Tibial nerve (tissue), 4 donors: ENCODE data around the gene CD247.

Experiments
- EP300 ChIP-seq, 2 donors: sonication (generic); formaldehyde crosslinking; IDR thresholded peaks; one replicate each; pipeline ENCODE4 v1.6.1; 2017; ENCODE audit warnings: antibody characterized with exemption in 2 of 2, mild to moderate bottlenecking in 1 of 2
- POLR2A ChIP-seq, 2 donors: fragments of 450-650 bp; IDR thresholded peaks; one replicate each; pipeline ENCODE4 v1.6.1; 2017; ENCODE audit warnings: antibody characterized with exemption in 2 of 2, mild to moderate bottlenecking in 2 of 2, moderate library complexity in 2 of 2
- TF ChIP-seq, protein P1 (sequence below), 5 experiments: fragments of 200-600 bp in 3 of 5; fragments of 450-650 bp in 2 of 5; sonication (generic) in 3 of 5; IDR thresholded peaks; one replicate each; pipeline ENCODE4 v1.5.1; 2016 to 2019; ENCODE audit warnings: antibody characterized with exemption in 5 of 5, mild to moderate bottlenecking in 3 of 5, moderate library complexity in 2 of 5

DNA sequence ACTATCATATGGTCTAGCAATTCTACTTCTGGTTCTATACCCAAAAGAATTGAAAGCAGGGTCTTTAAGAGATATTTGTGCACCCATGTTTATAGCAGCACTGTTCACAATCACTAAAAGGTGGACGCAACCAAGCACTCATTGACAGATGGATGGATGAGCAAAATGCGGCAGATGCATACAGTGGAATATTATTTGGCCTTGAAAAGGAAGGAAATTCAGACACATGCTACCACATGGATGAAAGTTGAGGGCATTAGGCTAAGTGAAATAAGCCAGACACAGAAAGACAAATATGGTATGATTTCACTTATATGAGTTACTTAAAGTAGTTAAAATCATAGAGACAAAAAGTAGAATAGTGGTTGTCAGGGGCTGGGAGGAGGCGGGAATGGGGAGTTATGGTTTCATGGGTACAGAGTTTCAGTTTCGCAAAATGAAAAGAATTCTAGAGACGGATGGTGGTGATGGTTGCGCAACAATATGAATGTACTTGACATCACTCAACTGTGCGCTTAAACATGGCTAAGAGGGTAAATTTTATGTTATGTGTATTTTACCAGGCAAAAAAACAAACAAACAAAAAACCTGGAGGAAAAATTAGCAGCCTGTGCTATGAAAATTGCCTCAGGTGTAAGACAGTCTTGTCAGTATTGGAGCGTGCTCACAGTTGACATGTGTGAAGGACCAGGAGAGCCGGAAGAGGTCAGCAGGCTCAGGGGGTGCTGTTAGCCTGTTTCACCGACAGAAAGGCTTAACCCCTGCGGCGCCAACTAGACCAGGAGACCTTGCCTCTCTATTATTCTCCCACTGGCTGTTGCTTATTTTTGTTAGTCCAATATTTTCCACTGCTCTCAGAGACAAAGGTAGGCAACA, 26.5 kb downstream of the CD247 start:
- TF ChIP-seq EP300 (IDR thresholded peaks at IDR 0.05) (no peak), POLR2A (IDR thresholded peaks at IDR 0.05) (no peak)
- TF ChIP-seq, protein P1, sequence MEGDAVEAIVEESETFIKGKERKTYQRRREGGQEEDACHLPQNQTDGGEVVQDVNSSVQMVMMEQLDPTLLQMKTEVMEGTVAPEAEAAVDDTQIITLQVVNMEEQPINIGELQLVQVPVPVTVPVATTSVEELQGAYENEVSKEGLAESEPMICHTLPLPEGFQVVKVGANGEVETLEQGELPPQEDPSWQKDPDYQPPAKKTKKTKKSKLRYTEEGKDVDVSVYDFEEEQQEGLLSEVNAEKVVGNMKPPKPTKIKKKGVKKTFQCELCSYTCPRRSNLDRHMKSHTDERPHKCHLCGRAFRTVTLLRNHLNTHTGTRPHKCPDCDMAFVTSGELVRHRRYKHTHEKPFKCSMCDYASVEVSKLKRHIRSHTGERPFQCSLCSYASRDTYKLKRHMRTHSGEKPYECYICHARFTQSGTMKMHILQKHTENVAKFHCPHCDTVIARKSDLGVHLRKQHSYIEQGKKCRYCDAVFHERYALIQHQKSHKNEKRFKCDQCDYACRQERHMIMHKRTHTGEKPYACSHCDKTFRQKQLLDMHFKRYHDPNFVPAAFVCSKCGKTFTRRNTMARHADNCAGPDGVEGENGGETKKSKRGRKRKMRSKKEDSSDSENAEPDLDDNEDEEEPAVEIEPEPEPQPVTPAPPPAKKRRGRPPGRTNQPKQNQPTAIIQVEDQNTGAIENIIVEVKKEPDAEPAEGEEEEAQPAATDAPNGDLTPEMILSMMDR (IDR thresholded peaks at IDR 0.05), result no peak
